ENCODE results near the gene GGA1. TPM values are rescaled to one million over a fixed set of nuclear protein-coding genes. Genes with fewer than 3 reads are reported as not detected.

GGA1 gene
- total RNA-seq, 2 donors from 2014 or later: 45.7 to 90.2 TPM

GRCh38 chr22:37669586-37669985 is 61.0 kb downstream of the GGA1 start:
- TF ChIP-seq CTCF (IDR thresholded peaks at IDR 0.05): no peak
- DNase-seq: no peak

DNA sequence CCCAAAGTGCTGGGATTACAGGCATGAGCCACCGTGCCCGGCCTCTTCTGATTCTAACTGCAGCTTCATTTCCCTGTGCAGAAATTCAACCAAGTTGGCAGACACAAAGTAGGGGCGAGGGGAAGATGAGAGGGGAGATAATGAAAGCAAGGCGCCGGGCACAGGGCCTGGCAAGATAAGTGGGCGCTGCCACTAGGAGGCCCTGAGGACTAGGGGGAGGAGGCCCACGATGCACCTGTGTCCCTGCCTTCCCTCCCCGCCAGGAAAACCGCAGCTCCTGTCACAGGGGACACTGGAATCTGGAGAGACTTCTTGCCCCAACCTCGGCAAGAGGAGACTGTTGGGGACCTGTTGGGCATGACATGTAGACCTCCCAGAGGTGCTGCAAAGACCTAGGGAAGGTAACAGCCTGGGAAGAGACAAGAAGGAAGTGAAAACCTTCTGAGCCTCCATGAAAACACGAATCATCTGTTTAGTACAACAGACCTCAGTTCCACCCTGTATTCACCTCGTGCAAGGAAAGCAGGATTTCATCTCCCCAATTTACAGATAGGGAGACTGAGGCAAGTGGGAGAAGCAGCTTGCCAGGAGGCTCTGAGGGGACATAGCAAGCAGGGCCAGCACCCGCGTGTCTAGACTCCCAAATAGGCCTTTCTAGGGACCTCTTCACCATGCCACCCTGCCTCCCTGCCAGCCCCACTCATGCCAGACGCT is 63.7 kb downstream of the GGA1 start:
- no peak overlapping the region for H3K4me3 ChIP-seq
- no peaks in the 10 kb centered on the region for H3K36me3 ChIP-seq
- H3K9me3 ChIP-seq: no peaks in the 10 kb centered on the region
- H3K9ac ChIP-seq (ENCODE audit: low read depth in 2 of 2, low read length in 2 of 2): no peak overlapping the region
- TF ChIP-seq CTCF (IDR thresholded peaks at IDR 0.05): no peak
- peaks cover 31% of the 10 kb centered on the region for H3K4me1 ChIP-seq
- DNase-seq: no peak
- H3K27ac ChIP-seq: no peak overlapping the region
- intact Hi-C loops (cut with DNase I): no loop called here
- no peaks in the 10 kb centered on the region for H3K27me3 ChIP-seq

More at GRCh38 chr22:37669586-37669985, 61.0 kb downstream of the GGA1 start:
- Histone ChIP-seq H3K27ac (no peak overlapping the region), H3K36me3 (no peaks in the 10 kb centered on the region), H3K9me3 (no peaks in the 10 kb centered on the region), H3K9ac (ENCODE audit: low read depth in 2 of 2, low read length in 2 of 2) (no peak overlapping the region), H3K4me1 (peaks cover 18% of the 10 kb centered on the region), H3K4me3 (no peak overlapping the region), H3K27me3 (no peaks in the 10 kb centered on the region)
- intact Hi-C loops (cut with DNase I): no loop called here

- intact Hi-C loops (cut with DNase I): no loop called here
- H3K4me1 ChIP-seq: peaks cover 31% of the 10 kb centered on the region
Observed at GRCh38 chr22:37672920-37673455, 64.4 kb downstream of the GGA1 start.

DNA sequence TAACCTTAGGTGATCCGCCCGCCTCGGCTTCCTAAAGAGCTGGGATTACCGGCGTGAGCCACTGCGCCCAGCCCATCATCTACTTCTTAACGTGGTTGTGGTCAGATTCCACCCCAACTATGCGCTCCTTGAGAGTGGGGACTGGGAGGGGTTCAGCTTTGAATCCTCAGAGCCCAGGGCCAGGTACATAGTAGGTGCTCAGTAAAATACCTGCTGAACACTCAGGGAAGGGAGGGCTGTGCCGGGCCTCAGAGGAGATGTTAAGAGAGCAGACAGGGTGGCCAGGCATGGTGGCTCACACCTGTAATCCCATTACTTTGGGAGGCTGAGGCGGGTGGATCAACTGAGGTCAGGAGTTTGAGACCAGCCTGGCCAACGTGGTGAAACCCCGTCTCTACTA is 65.6 kb downstream of the GGA1 start:
- no peak for DNase-seq
- intact Hi-C loops (cut with DNase I): no loop called here
- Histone ChIP-seq H3K4me3 (no peak overlapping the region), H3K9ac (ENCODE audit: low read depth in 2 of 2, low read length in 2 of 2) (peak overlapping the region in 1 of 2 donors; percentile 16), H3K4me1 (peaks cover 31% of the 10 kb centered on the region), H3K27ac (peak overlapping the region; percentile 96), H3K36me3 (no peaks in the 10 kb centered on the region), H3K27me3 (no peaks in the 10 kb centered on the region), H3K9me3 (no peaks in the 10 kb centered on the region)
- TF ChIP-seq CTCF (IDR thresholded peaks at IDR 0.05): no peak

More at GRCh38 chr22:37672920-37673455, 64.4 kb downstream of the GGA1 start:
- Histone ChIP-seq H3K9ac (ENCODE audit: low read depth in 2 of 2, low read length in 2 of 2) (peak overlapping the region in 1 of 2 donors; percentile 19), H3K27ac (no peak overlapping the region), H3K27me3 (no peaks in the 10 kb centered on the region), H3K9me3 (no peaks in the 10 kb centered on the region), H3K4me3 (no peak overlapping the region), H3K36me3 (no peaks in the 10 kb centered on the region)
- DNase-seq: no peak
- TF ChIP-seq CTCF (IDR thresholded peaks at IDR 0.05): no peak

DNA sequence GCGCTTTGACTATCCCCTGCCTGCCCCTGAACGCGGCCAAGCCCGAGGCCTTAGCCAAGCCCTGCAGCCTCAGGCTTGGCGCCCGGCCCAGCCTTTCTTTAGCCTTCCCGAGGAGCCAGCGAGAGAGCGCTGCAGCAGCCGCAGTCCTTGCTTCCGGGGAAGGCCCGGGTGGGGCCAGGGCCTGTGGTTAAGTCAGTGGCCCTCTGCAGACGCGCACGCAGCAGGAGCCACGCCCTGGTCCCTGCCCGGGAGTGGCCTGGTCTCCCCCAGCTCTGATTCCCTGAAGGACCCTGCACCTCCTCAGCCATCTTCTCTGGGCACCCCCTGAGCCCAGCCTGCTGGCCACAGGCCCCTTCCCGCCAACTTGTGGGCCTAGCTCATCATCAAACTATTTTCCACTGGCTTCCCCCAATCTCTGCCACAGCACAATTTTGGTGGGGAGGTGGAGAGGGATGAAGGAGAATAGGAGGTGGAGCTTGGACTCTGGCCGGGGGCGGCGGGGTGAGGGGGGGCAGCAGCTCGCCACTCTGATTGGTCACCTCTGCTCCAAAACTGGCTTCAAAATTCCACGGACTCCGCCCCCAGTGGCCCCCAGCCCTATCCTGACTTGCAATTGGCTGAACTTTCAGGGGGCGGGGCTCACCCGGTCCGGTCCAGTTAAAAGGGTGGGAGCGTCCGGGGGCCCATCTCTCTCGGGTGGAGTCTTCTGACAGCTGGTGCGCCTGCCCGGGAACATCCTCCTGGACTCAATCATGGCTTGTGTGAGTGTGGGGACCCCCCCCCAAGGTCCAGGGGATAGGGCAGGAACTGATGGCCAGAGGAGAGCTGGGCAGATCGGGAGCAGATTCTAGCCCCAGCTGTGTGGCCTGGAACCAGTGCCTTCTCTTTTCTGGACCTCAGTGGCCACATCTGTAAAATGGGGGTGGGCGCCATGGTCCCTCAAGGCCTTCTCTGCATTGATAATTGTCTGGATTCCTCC is 66.6 kb downstream of the GGA1 start, which contains the start of gene LGALS1:
LGALS1 (plus strand) TSS at position 686 of the 979 bp plus-strand sequence; CDS start at position 753, 67 bp downstream.
- peaks cover 31% of the 10 kb centered on the region for H3K4me1 ChIP-seq
- peak; percentile 95 for DNase-seq

More for the DNA sequence above, 66.6 kb downstream of the GGA1 start, which contains the start of gene LGALS1:
- H3K27me3 ChIP-seq: no peaks in the 10 kb centered on the region
- no peaks in the 10 kb centered on the region for H3K9me3 ChIP-seq
- peak within 1 kb of the TSS; percentile 96 for H3K27ac ChIP-seq
- peak within 1 kb of the TSS; percentile 41 for H3K4me3 ChIP-seq
- intact Hi-C loops (cut with DNase I): no loop called here
- H3K36me3 ChIP-seq: no peaks in the 10 kb centered on the region
- no peak for TF ChIP-seq CTCF (IDR thresholded peaks at IDR 0.05)
- H3K9ac ChIP-seq (ENCODE audit: low read depth in 2 of 2, low read length in 2 of 2): peak within 1 kb of the TSS; percentile 87 to 91
